Activated gamma-delta T cell (primary cell): ENCODE results near the gene CRADD.
"Not testable (repeated sequence)": the region's sequence is repeated elsewhere in the genome, so short reads cannot be mapped to it uniquely, and the experiment has no call there.

Experiments
- DNase-seq: peaks from one replicate; lab custom pipeline; 2025; lab: John Stamatoyannopoulos, UW

CRADD gene

DNA sequence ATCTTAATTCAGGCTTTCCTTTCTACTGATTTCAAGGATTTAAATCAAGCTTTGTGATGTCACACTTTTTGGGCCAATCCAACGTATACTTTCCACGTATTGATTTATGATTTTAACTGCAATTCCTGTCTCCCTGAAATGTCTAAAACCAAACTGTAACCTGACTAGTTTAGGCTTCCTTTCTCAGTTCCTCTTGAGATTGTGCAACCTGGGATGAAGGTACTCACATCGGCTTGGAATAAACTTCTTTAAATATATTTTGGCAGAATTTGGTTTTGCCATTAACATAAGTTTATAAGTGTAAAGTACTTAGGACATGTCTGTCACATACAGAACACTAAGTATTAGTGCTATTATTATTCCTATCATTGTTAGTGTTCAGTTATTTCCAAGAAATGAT, 224.6 kb downstream of the CRADD start:
- no peak for DNase-seq

GRCh38 chr12:93902192-93902591, 225.0 kb downstream of the CRADD start:
- DNase-seq, result no peak

DNA sequence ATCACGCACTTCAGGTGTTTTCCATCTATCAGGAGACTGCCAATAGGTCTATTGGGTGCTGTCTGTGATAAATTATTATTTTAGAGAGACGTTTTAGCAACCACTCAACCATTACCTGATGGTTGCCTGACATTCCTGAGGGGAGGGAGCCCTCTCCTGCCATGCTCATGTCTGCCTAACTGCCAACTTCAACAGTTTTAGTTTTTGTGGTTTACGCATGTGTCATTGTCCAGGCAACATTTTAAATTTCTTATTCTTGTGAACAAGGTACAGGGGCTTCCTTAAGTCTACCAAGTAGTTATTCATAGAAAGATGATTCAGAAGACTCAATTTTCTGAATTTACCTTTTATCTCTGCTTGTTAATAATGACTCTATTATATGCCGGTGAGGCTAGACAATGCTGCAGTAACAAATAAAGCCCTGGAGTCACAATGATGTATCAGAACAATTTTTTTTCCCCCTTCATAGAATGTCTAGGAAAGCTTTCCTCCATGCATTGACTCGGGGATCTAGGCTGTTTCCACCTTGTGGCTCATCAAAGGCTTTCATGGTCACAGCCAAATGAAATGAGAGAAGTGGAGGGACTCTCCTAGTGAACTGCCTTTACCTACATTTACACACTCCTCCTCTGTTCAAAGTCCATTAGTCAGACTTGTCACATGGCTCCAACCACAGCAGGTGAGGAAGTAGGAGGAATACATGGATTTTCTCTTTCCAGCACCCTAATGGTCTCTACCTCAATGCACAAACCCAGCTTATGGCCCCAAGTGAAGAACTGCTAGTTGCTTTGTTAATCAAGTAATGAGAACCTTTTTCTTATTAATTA, 225.8 kb downstream of the CRADD start:
- DNase-seq, result no peak

DNA sequence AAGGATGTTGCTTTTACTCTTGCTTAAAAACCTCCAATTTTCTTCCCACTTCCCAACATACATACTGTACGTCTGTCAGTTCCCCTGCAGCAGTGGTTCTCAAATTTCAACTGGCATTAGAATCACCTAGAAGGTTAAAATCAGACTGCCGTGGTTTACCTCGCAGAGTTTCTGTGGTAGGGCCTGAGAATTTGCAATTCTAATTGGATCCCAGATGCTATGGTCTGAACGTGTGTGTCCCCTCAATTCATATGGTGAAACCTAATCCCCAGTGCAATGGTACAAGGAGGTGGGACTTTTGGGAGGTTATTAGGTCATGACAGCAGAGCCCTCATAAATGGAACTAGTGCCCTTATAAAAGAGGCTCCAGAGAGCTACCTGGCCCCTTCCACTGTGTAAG, 226.9 kb downstream of the CRADD start:
- DNase-seq, result no peak

- no peak for DNase-seq
Observed at GRCh38 chr12:93908264-93908663, 231.1 kb downstream of the CRADD start.

DNA sequence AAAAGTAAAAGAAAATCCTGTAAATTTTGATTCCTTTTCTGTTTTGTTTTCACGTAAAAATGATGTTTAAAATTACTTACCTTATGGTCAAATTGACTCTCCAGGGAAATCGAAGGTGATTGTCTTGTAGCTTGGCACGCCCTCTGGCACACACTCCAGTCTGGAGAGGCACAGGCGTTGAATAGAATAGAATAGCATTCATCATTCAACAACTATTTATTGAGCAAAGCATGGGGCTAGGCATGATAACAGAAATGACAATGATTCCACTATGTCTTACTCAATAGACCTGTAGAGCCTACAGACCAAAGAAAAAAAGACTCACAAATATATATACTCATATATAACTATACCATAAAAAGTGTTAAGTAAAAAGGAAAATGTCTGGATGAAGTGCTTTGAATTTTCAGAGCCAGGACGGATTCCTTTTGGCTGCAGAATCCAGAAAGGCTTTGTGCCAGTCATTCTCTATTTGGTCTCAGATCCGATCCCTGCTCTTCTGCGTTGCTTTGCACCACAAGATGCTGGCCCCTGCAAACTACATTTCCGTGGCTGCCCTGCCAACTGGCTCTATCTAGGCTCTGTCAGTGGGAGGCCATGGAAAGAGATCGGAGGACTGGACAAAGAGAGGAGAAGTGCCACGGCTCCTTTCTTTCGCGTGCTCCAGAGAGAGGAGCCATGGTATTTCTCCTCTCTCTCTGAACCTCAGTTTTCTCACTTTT, 231.8 kb downstream of the CRADD start:
- no peak for DNase-seq

DNA sequence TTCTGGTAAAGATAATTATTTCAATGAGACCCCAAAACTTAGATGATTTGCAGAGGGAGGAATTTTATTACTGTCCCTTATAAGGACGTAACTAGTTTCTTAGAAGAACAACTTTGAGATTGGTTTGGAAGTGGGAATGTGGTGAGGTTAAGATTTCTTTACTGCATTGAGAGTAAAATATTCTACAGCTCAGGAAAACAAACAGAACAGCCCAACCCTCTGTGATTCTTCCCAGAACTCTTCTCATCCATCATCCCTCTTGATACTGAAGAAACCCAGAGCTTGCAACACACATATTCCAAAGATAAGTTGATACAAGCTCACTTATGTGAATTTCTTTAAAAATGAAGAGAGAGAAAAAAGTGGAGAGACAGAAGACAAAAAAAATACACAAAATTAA, 234.2 kb downstream of the CRADD start:
- no peak for DNase-seq

DNA sequence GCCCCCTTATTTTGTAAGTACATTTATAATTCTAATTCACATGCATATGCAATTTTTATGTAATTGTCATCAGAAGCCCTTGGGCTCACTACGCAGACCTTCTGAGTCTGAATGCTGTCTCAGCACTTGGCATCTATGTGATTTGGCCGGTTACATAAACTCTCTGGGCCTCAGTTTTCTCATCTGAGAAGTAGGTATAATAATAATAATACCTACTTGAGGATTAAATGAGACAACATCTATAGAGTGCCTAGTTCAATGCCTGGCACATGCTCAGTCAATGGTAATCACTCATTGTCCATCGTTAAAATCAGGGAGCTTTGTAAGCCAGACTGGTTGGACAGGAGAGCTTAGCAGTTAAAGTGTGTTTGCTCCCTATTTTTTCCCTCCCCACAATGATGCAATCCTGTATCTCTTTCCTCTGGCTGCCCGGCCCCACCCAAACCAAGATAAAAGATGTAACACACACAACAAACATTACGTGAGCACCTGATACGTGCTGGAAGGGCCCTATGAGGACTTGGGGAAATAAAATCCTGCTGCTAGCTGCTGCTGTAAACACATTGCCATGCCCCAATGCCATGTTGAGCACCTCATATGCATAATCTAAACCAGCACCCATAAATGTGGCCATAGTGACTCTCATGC, 235.0 kb downstream of the CRADD start:
- DNase-seq, result no peak

GRCh38 chr12:93913845-93914244, 236.7 kb downstream of the CRADD start:
- no peak for DNase-seq

DNA sequence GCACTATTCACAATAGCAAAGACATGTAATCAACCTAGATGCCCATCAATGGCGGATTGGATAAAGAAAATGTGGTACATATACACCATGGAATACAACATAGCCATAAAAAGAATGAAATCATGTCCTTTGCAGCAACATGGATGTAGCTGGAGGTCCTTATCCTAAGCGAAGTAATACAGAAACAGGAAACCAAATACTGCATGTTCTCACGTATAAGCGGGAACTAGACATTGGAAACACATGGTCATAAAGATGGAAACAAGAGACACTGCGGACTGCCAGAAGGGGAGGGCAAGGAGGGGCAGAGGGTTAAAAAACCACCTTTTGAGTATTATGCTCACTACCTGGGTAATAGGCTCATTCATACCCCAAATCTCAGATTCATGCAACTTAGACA, 237.1 kb downstream of the CRADD start:
- no peak for DNase-seq

DNA sequence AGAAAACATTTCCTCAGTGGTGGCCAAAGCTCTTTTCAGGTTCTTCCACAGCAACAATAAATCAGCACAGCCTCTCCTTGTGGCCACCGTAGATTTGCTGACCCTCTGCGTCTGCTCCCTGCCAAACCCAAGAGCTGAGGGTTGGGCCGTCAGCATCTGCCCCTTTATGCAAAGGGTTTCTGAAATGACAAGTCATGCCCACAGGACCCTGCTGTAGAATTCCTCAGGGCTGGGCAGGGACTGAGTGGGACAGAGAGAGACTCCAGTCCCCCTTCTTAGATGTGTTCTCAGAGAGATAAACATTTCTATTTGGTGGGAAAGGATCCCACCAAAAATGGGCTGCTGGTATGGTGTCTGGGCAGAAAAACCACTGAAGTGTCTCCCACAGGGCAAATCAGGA, 238.2 kb downstream of the CRADD start:
- no peak for DNase-seq

GRCh38 chr12:93916402-93916801, 239.2 kb downstream of the CRADD start:
- no peak for DNase-seq

DNA sequence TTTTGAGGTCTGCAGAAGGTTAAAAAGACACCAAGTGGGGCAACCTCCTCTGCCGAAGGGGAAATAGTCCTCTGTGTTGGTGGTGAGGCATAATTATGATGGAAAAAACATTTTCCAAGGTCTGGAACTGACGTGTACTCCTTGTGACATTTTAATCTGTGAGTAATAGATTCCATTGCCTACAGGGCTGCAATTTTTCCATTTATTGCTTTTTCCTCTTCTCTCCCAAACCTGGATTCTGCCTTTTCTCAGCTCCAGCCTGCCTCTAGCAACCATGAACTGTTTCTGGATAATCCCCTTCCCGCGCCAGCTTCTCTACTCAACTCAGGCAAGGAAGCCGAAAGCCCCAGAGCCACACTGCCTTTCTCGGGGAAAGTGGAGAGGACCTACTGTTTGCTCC, 241.1 kb downstream of the CRADD start:
- DNase-seq, result no peak

DNA sequence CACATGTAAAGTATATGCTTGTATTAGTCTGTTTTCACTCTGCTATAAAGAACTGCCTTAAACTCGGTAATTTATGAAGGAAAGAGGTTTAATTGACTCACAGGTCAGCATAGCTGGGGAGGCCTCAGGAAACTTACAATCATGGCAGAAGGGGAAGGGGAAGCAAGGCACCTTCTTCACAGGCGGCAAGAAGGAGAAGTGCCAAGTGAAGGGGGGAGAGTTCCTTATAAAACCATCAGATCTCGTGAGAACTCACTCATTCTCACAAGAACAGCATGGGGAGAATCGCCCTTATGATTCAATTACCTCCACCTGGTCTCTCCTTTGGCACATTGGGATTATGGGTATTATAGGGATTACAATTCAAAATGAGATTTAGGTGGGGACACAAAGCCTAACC, 241.7 kb downstream of the CRADD start:
- no peak for DNase-seq

DNA sequence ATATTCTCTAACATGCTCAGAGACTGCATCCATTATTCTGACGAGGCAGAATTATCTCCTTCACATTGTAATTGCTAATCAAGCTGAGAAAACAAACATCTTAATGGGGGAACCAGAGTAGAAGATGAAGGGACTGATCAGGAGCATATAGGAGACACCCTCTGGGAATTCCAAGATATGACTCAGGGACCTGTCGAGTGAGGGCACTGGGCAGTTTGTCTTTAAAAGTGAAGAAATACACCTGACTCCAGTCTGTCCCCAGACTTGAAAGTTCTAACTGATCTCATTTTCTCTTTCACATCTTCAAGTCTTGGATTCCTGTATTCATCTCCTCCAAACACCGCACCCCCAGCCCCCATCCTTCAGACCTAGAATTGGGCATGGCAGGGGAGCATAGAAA, 244.3 kb downstream of the CRADD start:
- no peak for DNase-seq

GRCh38 chr12:93922583-93923006, 245.4 kb downstream of the CRADD start:
- DNase-seq, result no peak

DNA sequence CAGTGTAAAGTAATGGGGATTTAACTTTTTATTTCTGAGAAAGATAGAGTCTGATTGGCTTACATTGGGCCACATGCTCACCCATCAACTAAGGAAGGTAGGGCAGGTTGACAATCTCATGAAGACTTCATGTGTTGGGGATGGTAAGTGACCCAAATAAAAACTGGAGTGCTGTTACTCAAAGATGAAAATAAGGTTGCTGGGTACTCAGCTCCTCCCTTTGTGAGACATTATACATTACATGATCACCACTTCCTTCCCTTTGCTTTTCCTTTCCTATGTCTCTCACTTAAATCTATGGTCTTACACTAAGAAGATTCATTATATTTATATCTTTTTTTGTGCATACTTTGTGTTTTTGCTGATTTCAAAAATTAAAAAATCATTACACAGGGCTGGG, 247.2 kb downstream of the CRADD start:
- no peak for DNase-seq

- no peak for DNase-seq
Observed at GRCh38 chr12:93925585-93926205, 248.5 kb downstream of the CRADD start.

GRCh38 chr12:93926237-93926636, 249.1 kb downstream of the CRADD start:
- DNase-seq, result no peak

DNA sequence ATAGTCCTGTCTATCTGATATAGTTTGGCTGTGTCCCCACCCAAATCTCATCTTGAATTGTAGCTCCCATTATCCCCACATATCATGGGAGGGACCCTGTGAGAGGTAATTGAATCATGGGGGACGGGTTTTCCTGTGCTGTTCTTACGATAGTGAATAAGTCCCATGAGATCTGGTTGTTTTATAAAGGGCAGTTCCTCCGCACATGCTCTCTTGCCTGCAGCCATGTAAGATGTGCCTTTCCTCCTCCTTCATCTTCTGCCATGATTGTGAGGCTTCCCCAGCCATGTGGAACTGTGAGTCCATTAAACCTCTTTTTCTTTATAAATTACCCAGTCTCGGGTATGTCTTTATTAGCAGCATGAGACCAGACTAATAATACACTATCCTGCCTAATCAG, 251.9 kb downstream of the CRADD start:
- DNase-seq, result not testable (repeated sequence)

- no peak for DNase-seq
Observed at GRCh38 chr12:93937812-93938211, 260.6 kb downstream of the CRADD start.

DNA sequence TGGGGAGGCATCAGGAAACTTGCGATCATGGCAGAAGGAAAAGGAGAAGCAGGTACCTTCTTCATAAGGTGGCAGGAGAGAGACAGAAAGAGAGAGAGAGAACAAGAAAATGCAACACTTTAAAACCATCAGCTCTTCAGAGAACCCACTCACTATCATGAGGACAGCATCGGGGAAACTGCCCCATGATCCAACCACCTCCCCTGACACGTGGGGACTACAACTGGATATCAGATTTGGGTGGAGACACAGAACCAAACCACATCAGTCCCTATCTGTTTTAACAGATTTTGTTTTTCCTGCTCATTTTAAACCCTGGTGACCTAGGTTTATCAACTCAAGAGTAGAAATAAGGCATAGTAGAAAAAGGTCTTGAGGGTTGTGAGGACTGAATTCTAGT, 261.1 kb downstream of the CRADD start:
- no peak for DNase-seq

DNA sequence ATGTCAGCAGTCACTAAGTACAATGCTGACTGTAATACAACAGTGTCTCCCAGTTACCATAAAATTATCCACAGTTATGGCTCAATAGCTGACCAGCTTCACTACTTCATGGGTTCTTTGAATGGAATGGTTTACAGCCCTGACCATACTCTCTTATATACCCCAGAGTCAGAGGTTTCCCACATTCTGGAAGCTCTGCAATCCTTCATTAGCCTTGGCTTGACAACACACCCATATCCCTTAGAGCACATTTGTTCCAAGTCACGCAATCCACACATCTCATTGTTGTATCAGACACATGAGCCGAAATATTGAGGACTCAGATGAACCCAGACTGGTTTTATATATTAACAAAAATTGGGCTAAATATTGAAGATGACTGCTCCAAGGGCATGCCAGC, 261.8 kb downstream of the CRADD start:
- no peak for DNase-seq
